Prostate gland (tissue), 2 donors: Measurements from ENCODE around the gene TSHZ2.

Experiments
- CTCF ChIP-seq, 4 experiments: fragments of 200-600 bp in 2 of 4; fragments of 450-650 bp in 2 of 4; sonication (generic) in 2 of 4; IDR thresholded peaks; 1 replicate in 3 of 4; 2 replicates in 1 of 4; pipeline ENCODE4 v1.5.1; 2016 to 2019; ENCODE audit warnings: antibody characterized with exemption in 4 of 4, mild to moderate bottlenecking in 2 of 4, moderate library complexity in 2 of 4
- POLR2A ChIP-seq: fragments of 450-650 bp; IDR thresholded peaks from one replicate; pipeline ENCODE4 v1.6.1; 2016; ENCODE audit warnings: antibody characterized with exemption, mild to moderate bottlenecking
- POLR2AphosphoS5 ChIP-seq: sonication (generic); formaldehyde crosslinking; IDR thresholded peaks from one replicate; pipeline ENCODE4 v1.6.1; 2017; ENCODE audit warnings: antibody characterized with exemption

- no peak for TF ChIP-seq CTCF (IDR thresholded peaks at IDR 0.05)
- no peak for TF ChIP-seq POLR2A
- TF ChIP-seq POLR2AphosphoS5 = no peak
These were observed 236.1 kb downstream of the TSHZ2 start for GRCh38 chr20:53208110-53208832.
